T-helper 17 cell (primary cell): ENCODE data around the gene ATAD3B. TPM values are rescaled to one million over a fixed set of nuclear protein-coding genes. Genes with fewer than 3 reads are reported as not detected.
"Not testable (repeated sequence)": the region's sequence is repeated elsewhere in the genome, so short reads cannot be mapped to it uniquely, and the experiment has no call there.

Experiments used
- ATAC-seq: fragments of 150-1000 bp; cut with Tn5 transposase; 2 replicates; pipeline ENCODE4 v1.10.0; 2021; ENCODE audit warnings: mild to moderate bottlenecking, moderate library complexity
- DNase-seq, 3 donors: peaks; one replicate each; pipeline versions ENCODE4 v3.0.0 to v3.0.0-alpha.2; 2020 to 2021
- H3K9me3 ChIP-seq: one replicate; pipeline ENCODE4 v1.7.0; 2013; ENCODE audit warnings: low read length, mild to moderate bottlenecking; ENCODE audit not compliant: control insufficient read depth, poor library complexity, severe bottlenecking
- H3K27ac Mint-ChIP-seq: one replicate; pipeline ENCODE4 v1.8.0; 2022; ENCODE audit warnings: mild to moderate bottlenecking, moderate library complexity, mixed read lengths
- H3K27me3 Mint-ChIP-seq: one replicate; pipeline ENCODE4 v1.8.0; 2022; ENCODE audit warnings: mixed read lengths
- H3K36me3 Mint-ChIP-seq: one replicate; pipeline ENCODE4 v1.8.0; 2022; ENCODE audit warnings: low read depth, mixed read lengths
- H3K4me1 Mint-ChIP-seq: one replicate; pipeline ENCODE4 v1.8.0; 2022; ENCODE audit warnings: mild to moderate bottlenecking, mixed read lengths
- H3K4me3 Mint-ChIP-seq: one replicate; pipeline ENCODE4 v1.8.0; 2022; ENCODE audit warnings: mild to moderate bottlenecking, moderate library complexity, mixed read lengths
- total RNA-seq, 4 donors: library from RNA in 2 of 4; stranded (reverse) in 2 of 4; gene quantifications; one replicate each; pipeline ENCODE4 v1.2.3 and lab custom pipeline; 2022 to 2026

The ATAD3B gene
- total RNA-seq, 2 donors from 2014 or later, result 41.7 to 45.1 TPM

DNA sequence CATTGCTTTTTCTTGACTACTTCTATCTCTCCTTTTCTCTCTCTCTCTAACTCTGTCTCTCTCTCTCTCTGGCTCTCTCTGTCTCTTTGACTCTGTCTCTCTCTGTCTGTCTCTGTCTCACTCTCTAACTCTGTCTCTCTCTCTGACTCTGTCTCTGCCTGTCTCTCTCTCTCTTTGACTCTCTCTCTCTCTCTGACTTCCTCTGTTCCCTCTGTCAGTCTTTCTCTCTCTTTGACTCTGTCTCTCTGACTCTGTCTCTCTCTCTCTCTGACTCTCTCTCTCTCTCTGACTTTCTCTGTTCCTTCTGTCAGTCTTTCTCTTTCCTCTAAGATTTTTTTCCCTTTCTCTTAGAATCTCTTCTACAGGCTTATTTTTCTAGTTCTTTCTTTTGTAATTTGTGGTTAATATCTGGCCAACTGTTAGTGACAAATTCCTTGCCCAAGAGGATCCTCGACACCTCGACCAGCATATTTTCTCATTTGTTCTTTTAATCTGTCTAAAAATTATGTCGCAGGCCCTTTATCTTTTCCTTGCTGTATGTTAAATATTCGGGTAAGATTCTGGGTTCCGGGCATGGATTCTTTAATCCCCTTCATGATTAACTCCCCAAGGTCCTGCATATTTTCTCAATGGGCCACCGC lies 22.3 kb upstream of the ATAD3B start, which contains the start of gene ATAD3C:
Gene ATAD3C (plus strand): TSS at position 591 of the 641 bp plus-strand sequence. CDS start 995 bp downstream, outside the sequence.
- peaks cover 13% of the 10 kb centered on the region for H3K27me3 Mint-ChIP-seq
- no peak for DNase-seq
- H3K36me3 Mint-ChIP-seq, result peaks cover 4% of the 10 kb centered on the region
- H3K27ac Mint-ChIP-seq, result no peak within 1 kb of the TSS
- H3K9me3 ChIP-seq, result no peaks in the 10 kb centered on the region
- H3K4me1 Mint-ChIP-seq, result peaks cover 4% of the 10 kb centered on the region
- no peak within 1 kb of the TSS for H3K4me3 Mint-ChIP-seq
- no peak for ATAC-seq

DNA sequence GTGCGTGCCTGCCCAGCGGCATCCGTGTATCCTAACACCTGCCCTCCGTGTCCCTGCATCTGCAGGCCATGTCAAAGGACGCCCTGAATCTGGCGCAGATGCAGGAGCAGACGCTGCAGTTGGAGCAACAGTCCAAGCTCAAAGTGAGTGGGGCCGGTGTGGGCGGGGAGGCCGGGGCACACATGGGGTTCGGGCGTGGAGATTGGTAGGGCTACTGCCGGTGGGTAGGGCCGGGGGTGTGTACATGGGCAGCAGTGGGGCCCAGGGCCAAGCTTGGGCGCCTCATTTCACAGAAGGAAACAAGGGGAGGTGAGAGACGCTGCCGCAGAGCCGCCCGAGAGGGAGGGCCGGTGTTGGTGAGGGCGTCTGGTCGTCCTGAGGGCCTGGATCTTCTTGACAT lies 20.9 kb upstream of the ATAD3B start:
- H3K36me3 Mint-ChIP-seq, H3K4me3 Mint-ChIP-seq, H3K9me3 ChIP-seq, ATAC-seq, H3K4me1 Mint-ChIP-seq, H3K27ac Mint-ChIP-seq, DNase-seq: not testable (repeated sequence)
- H3K27me3 Mint-ChIP-seq, result peaks cover 13% of the 10 kb centered on the region

DNA sequence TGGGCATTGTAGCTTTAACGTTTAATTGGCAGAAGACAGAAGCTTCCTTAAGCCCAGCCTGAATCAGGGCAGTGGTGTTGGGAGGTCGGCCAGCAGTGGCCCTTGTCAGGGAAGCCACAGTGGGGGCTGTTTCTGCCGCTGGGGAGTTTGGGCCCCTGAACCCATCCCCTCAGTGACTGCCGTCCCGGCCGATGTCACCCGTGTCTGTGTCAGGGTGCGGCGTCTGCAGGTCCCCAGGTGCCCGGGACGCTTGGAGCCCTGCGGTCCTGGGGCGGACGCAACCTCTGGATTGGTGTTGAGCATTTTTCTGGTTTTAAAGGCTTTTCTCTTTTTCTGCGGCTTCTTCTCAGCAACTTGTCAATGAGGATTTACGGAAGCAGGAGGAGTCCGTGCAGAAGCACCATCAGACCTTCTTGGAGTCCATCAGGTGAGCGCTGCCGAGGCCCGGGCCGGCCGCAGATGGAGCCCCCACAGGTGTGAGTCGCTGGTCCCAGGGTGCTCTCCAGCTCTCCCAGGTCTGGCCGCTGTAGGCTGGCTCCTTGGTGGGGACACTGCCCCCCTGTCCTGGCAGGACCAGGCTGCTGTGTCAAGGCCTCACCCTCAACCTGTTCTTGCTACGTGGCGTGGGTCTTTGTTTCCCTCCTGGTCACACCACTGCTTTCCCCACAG lies 19.7 kb upstream of the ATAD3B start:
- H3K27ac Mint-ChIP-seq, result no peak overlapping the region
- H3K9me3 ChIP-seq, result no peaks in the 10 kb centered on the region
- H3K4me3 Mint-ChIP-seq, result no peak overlapping the region
- H3K36me3 Mint-ChIP-seq, result peaks cover 4% of the 10 kb centered on the region
- peaks cover 13% of the 10 kb centered on the region for H3K27me3 Mint-ChIP-seq
- H3K4me1 Mint-ChIP-seq, result peaks cover 4% of the 10 kb centered on the region
- ATAC-seq (no peak), DNase-seq (no peak)

DNA sequence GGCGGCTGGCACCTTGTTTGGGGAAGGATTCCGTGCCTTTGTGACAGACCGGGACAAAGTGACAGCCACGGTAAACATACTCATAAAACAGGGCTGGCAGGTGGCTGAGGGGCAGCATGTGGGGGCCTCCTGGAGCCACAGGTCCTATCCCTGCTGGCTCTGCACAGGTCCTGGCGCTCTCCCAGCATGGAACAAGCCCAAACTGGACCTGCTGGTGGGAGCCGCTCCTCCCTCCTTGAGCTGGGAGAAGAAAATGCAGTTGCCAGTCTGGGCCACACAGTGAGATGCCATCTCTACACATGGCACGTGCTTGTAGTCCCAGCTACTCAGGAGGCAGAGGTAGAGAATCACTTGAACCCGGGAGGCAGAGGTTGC lies 19.2 kb upstream of the ATAD3B start:
- not testable (repeated sequence) for H3K9me3 ChIP-seq, H3K4me1 Mint-ChIP-seq, DNase-seq, H3K4me3 Mint-ChIP-seq, H3K27ac Mint-ChIP-seq, H3K36me3 Mint-ChIP-seq, ATAC-seq
- peaks cover 13% of the 10 kb centered on the region for H3K27me3 Mint-ChIP-seq

DNA sequence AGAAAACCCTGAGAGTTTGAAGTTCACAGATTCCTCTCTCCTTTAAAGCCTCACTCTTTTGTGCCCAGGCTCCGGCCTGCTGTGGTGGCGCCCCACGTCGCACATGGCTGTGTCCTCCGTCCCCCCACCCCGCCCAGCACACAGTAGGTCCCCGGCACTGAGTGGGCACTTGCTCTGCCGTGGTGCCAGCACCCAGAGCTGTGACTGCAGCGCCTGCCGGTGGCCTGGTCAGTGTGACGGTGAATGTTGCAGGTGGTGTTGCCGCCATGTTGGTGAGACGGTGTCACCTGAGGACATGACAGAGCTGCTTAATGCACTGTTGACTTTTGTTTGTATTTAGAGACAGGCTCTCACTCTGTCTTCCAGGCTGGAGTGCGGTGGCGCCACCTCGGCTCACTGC lies 18.7 kb upstream of the ATAD3B start:
- DNase-seq (no peak), ATAC-seq (no peak)
- no peaks in the 10 kb centered on the region for H3K9me3 ChIP-seq
- Mint-ChIP-seq H3K27ac (no peak overlapping the region), H3K4me3 (no peak overlapping the region), H3K4me1 (peaks cover 4% of the 10 kb centered on the region), H3K36me3 (peaks cover 4% of the 10 kb centered on the region), H3K27me3 (peaks cover 13% of the 10 kb centered on the region)

DNA sequence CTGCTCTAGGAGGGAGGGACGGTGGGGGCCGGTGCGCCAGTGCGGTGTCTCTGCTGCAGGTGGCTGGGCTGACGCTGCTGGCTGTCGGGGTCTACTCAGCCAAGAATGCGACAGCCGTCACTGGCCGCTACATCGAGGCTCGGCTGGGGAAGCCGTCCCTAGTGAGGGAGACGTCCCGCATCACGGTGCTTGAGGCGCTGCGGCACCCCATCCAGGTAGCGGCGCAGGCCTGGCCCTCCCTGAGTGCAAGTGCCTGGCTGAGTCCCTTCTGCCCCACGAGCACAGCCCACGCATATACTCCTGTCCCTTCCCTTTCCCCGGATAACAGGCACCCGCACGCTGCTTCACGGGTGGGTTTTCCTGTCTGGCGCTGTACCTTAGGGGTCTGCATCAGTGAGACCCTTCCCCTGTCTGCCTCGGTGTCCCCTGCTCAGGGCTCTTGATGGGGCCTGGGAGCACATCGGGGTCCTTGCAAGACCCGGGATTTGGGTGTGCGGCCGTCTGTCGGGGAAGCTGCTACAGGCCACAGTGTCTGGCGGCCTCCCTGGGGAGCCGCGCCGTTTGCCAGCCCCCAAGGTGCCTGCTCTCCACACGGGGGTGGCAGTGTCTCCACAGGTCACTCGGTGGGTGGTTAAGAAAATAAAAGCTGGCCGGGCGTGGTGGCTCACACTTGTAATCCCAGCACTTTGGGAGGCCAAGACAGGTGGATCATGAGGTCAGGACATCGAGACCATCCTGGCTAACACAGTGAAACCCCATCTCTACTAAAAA lies 17.1 kb upstream of the ATAD3B start:
- H3K9me3 ChIP-seq, H3K4me3 Mint-ChIP-seq, H3K27ac Mint-ChIP-seq, H3K4me1 Mint-ChIP-seq, DNase-seq, H3K36me3 Mint-ChIP-seq, H3K27me3 Mint-ChIP-seq, ATAC-seq: not testable (repeated sequence)

DNA sequence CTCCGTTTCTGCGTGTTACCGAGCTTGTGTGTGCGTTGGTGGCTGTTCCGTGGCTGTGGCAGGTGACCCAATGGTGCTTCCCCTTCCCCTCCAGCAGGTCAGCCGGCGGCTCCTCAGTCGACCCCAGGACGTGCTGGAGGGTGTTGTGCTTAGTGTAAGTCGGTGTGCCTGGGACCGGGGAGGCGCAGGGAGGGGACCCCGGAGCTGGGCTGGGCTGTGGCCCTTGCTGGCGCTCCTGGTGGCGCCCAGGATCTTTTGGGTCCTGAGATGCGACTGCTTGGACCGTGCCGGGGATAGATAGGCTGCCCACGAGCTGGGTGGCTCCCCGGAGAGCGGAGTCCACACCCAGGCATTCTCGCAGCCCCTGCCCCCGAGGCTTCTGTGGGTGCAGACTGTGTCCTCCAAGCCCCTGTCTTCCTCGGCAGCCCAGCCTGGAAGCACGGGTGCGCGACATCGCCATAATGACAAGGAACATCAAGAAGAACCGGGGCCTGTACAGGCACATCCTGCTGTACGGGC lies 16.1 kb upstream of the ATAD3B start:
- H3K4me1 Mint-ChIP-seq, result no peaks in the 10 kb centered on the region
- no peaks in the 10 kb centered on the region for H3K36me3 Mint-ChIP-seq
- H3K4me3 Mint-ChIP-seq, result no peak overlapping the region
- no peaks in the 10 kb centered on the region for H3K27me3 Mint-ChIP-seq
- DNase-seq (no peak), ATAC-seq (no peak)
- no peak overlapping the region for H3K27ac Mint-ChIP-seq
- no peaks in the 10 kb centered on the region for H3K9me3 ChIP-seq

DNA sequence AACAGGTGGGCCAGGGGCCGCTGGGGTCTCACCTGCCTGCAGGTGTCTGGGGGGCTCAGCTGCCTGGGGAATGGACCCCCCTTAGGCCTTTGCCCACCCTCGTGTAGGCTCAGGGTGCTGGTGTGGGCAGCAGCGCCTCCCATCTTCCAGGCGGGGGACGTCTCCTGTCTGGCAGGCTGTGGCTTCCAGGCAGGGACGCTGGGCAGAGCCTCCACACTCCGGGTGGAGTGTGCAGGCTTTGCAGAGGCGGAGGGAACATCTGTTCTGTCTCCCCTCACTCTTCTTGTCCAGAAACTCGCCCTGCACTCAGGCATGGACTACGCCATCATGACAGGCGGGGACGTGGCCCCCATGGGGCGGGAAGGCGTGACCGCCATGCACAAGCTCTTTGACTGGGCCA lies 15.6 kb upstream of the ATAD3B start:
- H3K27me3 Mint-ChIP-seq, H3K4me3 Mint-ChIP-seq, H3K27ac Mint-ChIP-seq, H3K4me1 Mint-ChIP-seq, ATAC-seq, H3K36me3 Mint-ChIP-seq, DNase-seq, H3K9me3 ChIP-seq: not testable (repeated sequence)

DNA sequence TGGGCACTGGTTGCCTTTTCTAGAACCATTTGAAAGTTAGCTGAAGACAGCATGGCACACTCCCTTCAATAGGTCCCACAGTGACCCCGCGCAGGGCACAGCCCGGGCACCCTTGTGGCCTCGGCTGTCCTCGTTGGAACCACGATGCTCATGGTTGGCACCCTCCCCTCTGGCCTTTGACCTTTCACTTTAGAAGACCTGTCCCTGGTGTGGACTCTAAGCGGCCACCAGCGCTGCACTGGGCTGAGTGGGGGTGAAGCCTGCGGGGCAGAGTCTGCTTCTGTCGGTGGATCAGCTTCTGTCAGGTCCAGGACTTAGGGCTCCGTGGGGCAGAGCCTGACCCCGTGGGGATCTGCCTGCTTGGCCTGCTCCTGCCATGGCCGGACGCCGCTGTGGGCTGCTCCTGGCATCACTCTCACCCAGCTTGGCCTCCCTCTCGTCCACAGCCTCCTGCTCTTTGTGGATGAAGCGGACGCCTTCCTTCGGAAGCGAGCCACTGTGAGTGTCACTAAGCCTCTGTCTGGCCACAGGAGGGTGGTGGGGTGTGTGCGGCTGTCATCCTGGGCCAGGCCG lies 14.8 kb upstream of the ATAD3B start:
- H3K27me3 Mint-ChIP-seq, DNase-seq, H3K27ac Mint-ChIP-seq, H3K36me3 Mint-ChIP-seq, H3K4me1 Mint-ChIP-seq, ATAC-seq, H3K4me3 Mint-ChIP-seq, H3K9me3 ChIP-seq: not testable (repeated sequence)

DNA sequence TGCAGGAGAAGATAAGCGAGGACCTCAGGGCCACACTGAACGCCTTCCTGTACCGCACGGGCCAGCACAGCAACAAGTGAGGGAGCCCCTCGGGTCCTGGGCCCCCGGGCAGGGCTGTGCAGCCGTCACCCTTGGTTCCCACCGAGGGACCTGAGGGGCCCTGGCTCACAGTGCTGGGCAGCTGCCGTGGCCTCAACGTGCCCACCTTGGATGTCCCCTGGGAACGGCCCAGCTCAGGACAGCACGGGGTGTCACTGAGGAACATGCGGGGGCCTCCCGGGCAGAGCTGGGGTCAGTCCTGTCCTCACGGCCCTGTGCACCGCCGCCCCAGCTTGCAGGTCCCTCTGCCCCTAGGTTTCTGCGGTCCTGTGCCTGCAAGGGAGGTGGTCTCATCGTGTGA lies 12.4 kb upstream of the ATAD3B start:
- H3K4me3 Mint-ChIP-seq, H3K36me3 Mint-ChIP-seq, H3K27ac Mint-ChIP-seq, H3K4me1 Mint-ChIP-seq, H3K27me3 Mint-ChIP-seq, ATAC-seq, DNase-seq, H3K9me3 ChIP-seq: not testable (repeated sequence)

DNA sequence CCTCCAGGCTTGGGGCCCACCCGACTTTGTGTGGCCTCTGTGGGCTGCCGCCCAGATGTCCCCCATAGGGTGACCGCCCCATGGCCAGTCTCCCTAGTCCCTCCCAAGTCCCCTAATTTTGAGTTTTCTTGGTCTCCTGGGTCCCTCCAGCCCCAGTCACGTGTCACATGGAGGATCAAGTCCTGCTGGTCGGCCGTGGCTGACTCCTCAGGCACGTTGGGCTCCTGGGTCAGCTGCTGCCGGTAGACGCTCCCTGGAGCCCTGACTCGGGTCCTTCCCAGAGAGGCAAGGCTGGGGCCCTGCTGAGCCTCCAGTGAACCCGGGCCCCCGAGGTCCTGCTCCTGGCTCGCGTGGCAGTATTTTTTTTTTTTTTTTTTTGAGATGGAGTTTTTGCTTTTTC lies 11.9 kb upstream of the ATAD3B start:
- H3K36me3 Mint-ChIP-seq, ATAC-seq, H3K4me3 Mint-ChIP-seq, H3K4me1 Mint-ChIP-seq, H3K27me3 Mint-ChIP-seq, DNase-seq, H3K9me3 ChIP-seq, H3K27ac Mint-ChIP-seq: not testable (repeated sequence)

DNA sequence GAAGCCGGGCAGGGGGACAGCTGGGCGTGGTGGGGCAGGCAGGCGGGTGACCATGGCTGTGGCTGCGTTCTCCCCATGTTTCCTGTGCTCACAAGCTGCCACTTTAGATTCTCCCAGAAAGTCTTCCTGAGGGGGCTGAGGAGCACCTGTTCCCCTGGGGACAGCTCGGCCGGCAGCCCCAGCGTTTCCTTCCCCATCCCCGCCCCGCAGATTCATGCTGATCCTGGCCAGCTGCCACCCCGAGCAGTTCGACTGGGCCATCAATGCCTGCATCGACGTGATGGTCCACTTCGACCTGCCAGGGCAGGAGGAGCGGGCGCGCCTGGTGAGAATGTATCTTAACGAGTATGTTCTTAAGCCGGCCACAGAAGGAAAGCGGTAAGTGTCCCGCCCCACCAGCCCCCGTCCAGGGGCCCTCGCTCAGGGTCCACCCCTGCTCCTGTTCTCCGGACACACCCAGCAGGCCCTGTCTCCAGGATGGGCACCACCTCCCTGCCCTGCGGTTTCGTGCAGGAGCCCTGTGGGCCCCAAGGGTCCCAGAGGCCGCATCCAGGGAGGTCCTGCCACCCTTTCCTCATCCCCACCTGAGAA lies 10.9 kb upstream of the ATAD3B start:
- H3K4me1 Mint-ChIP-seq, result no peaks in the 10 kb centered on the region
- H3K9me3 ChIP-seq, result no peaks in the 10 kb centered on the region
- H3K36me3 Mint-ChIP-seq, result no peaks in the 10 kb centered on the region
- no peak overlapping the region for H3K27ac Mint-ChIP-seq
- H3K27me3 Mint-ChIP-seq, result peaks cover 4% of the 10 kb centered on the region
- DNase-seq, result no peak
- H3K4me3 Mint-ChIP-seq, result no peak overlapping the region
- ATAC-seq, result no peak
